Neural progenitor cell (in vitro differentiated cells): ENCODE data around the gene SGSM1. TPM values are rescaled to one million over a fixed set of nuclear protein-coding genes. Genes with fewer than 3 reads are reported as not detected.
A peak's percentile ranks its signal among the peaks of the same experiment; 100 is the strongest.

ENCODE experiments used
- DNase-seq: peaks from one replicate; pipeline ENCODE4 v3.0.0-alpha.2; 2016; ENCODE audit warnings: low spot score
- H2AFZ ChIP-seq: fragments of 200-600 bp; sonication (generic); replicated peaks from 2 replicates; pipeline ENCODE4 v1.6.1; 2016; ENCODE audit warnings: antibody characterized with exemption
- H3F3A ChIP-seq: fragments of 200-600 bp; sonication (generic); 2 replicates; pipeline ENCODE4 v1.6.1; 2016; ENCODE audit warnings: antibody characterized with exemption, low read depth
- H3K27ac ChIP-seq: fragments of 200-600 bp; sonication (generic); 2 replicates; pipeline ENCODE4 v1.5.1; 2016; ENCODE audit warnings: mild to moderate bottlenecking
- H3K27me3 ChIP-seq: fragments of 200-600 bp; sonication (generic); 2 replicates; pipeline ENCODE4 v1.6.1; 2016; ENCODE audit warnings: mild to moderate bottlenecking, moderate library complexity
- H3K36me3 ChIP-seq: fragments of 200-600 bp; sonication (generic); 2 replicates; pipeline ENCODE4 v1.5.1; 2016
- H3K4me1 ChIP-seq: fragments of 200-600 bp; sonication (generic); 2 replicates; pipeline ENCODE4 v1.6.1; 2016; ENCODE audit warnings: mixed run types
- H3K4me2 ChIP-seq: fragments of 200-600 bp; sonication (generic); 2 replicates; pipeline ENCODE4 v1.6.1; 2016
- H3K4me3 ChIP-seq: fragments of 200-600 bp; sonication (generic); 2 replicates; pipeline ENCODE4 v1.5.1; 2016
- H3K79me2 ChIP-seq: fragments of 200-600 bp; sonication (generic); 2 replicates; pipeline ENCODE4 v1.6.1; 2016; ENCODE audit warnings: low read depth
- H3K9ac ChIP-seq: fragments of 200-600 bp; sonication (generic); 2 replicates; pipeline ENCODE4 v1.6.1; 2016
- H3K9me3 ChIP-seq: fragments of 200-600 bp; sonication (generic); 2 replicates; pipeline ENCODE4 v1.5.1; 2016; ENCODE audit warnings: low read depth
- H4K20me1 ChIP-seq: fragments of 200-600 bp; sonication (generic); 2 replicates; pipeline ENCODE4 v1.6.1; 2016; ENCODE audit warnings: low read depth
- H3K27ac Mint-ChIP-seq: 3 replicates; pipeline ENCODE4 v1.8.0; 2021; ENCODE audit warnings: mixed read lengths
- H3K27me3 Mint-ChIP-seq: 2 replicates; pipeline ENCODE4 v1.8.0; 2022; ENCODE audit warnings: low read depth, mild to moderate bottlenecking, inconsistent platforms, moderate library complexity, mixed read lengths; ENCODE audit not compliant: insufficient read depth
- H3K36me3 Mint-ChIP-seq: 3 replicates; pipeline ENCODE4 v1.8.0; 2021; ENCODE audit warnings: mixed read lengths
- H3K4me1 Mint-ChIP-seq: 3 replicates; pipeline ENCODE4 v1.8.0; 2021; ENCODE audit warnings: mixed read lengths
- H3K4me3 Mint-ChIP-seq: 3 replicates; pipeline ENCODE4 v1.8.0; 2021; ENCODE audit warnings: mild to moderate bottlenecking, moderate library complexity, mixed read lengths
- H3K9me3 Mint-ChIP-seq: 3 replicates; pipeline ENCODE4 v1.8.0; 2020; ENCODE audit warnings: mixed read lengths
- EZH2 ChIP-seq: fragments of 200-600 bp; sonication (generic); IDR thresholded peaks from 2 replicates; pipeline ENCODE4 v1.6.1; 2017; ENCODE audit warnings: antibody characterized with exemption, mild to moderate bottlenecking, moderate library complexity
- EZH2phosphoT487 ChIP-seq: fragments of 200-600 bp; sonication (generic); IDR thresholded peaks from 2 replicates; pipeline ENCODE4 v1.6.1; 2017; ENCODE audit warnings: antibody characterized with exemption
- total RNA-seq: library from RNA; depleted of rRNA; stranded (reverse); fragments of >200 nt; gene quantifications from 2 replicates; pipeline ENCODE4 v1.2.3, GENCODE V29; 2015; ENCODE audit warnings: low replicate concordance
- TF ChIP-seq, protein P1 (sequence below): fragments of 200-600 bp; sonication (generic); IDR thresholded peaks from 2 replicates; pipeline ENCODE4 v1.5.1; 2017; ENCODE audit warnings: antibody characterized with exemption, mild to moderate bottlenecking

The SGSM1 gene
- total RNA-seq, 1 donor from 2014 or later = 1.1 TPM

DNA sequence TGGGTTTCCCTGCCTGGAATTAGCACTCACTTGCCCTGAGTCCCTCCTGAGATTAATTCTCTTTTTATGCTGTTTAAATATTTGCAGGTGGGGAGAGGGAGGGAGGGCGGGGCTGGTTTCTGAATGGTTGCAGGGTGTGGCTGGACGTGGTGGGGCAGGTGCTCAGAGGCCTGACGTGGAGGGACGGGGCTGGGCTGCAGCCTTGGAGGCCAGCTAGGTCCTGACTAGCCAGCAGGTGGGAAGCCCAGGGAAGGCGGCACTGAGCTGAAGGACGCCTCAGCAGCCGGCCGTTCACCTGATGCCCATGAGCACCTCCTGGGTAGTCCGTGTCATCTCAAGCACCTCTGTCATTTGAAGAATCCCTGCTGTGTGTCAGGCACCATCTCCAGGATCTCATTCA lies 21.3 kb downstream of the SGSM1 start:
- no peak for DNase-seq
- H3K9me3 ChIP-seq = no peaks in the 10 kb centered on the region
- Mint-ChIP-seq H3K27ac (no peak overlapping the region), H3K9me3 (no peaks in the 10 kb centered on the region), H3K4me1 (peaks cover 9% of the 10 kb centered on the region), H3K4me3 (no peak overlapping the region), H3K36me3 (no peaks in the 10 kb centered on the region), H3K27me3 (peaks cover 9% of the 10 kb centered on the region)
- TF ChIP-seq EZH2 (no peak), EZH2phosphoT487 (no peak)
- TF ChIP-seq, protein P1, sequence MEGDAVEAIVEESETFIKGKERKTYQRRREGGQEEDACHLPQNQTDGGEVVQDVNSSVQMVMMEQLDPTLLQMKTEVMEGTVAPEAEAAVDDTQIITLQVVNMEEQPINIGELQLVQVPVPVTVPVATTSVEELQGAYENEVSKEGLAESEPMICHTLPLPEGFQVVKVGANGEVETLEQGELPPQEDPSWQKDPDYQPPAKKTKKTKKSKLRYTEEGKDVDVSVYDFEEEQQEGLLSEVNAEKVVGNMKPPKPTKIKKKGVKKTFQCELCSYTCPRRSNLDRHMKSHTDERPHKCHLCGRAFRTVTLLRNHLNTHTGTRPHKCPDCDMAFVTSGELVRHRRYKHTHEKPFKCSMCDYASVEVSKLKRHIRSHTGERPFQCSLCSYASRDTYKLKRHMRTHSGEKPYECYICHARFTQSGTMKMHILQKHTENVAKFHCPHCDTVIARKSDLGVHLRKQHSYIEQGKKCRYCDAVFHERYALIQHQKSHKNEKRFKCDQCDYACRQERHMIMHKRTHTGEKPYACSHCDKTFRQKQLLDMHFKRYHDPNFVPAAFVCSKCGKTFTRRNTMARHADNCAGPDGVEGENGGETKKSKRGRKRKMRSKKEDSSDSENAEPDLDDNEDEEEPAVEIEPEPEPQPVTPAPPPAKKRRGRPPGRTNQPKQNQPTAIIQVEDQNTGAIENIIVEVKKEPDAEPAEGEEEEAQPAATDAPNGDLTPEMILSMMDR = no peak
- no peak overlapping the region for H2AFZ ChIP-seq
- no peaks in the 10 kb centered on the region for H3F3A ChIP-seq
- no peak overlapping the region for H3K4me2 ChIP-seq
- no peak overlapping the region for H3K9ac ChIP-seq
- no peaks in the 10 kb centered on the region for H4K20me1 ChIP-seq
- H3K27me3 ChIP-seq = no peaks in the 10 kb centered on the region
- peaks cover 5% of the 10 kb centered on the region for H3K4me1 ChIP-seq
- H3K79me2 ChIP-seq = no peaks in the 10 kb centered on the region
- no peak overlapping the region for H3K27ac ChIP-seq
- no peaks in the 10 kb centered on the region for H3K36me3 ChIP-seq
- H3K4me3 ChIP-seq = no peak overlapping the region

DNA sequence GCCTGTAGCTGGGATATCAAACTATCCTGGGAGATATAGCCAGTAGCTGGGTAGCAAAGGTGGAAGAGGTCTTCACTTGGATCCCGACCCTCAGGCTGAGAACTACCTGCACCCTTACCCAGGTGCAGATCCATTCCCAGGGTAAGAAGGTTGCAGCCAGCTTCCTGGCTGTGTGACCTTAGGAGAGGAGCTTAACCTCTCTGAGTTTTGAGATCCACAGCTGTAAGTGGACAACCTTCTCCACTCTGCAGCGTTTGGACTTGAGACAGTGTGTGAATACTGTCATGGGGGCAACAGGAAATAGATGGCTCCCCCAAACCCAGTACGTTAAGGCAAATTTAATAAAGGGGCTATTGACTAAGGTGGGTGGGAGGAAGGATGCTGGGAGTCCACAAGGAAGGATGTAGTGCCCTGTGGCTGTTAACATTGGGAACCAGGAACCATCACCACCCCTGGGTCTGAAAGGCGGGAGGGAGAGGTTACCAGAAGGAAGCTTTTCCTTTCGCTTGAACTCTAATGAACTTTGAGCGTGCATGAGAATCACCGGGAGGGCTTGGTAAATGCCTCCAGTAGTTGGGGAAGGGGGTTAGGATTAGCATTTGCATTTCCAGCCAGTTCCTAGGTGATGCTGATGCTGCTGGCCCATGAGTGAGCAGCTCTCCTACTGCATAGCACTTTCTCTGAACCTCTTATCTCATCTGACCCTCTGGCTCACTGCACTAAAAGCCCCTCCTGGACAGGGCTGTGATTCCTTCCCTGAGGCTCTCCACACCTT lies 24.4 kb downstream of the SGSM1 start:
- Histone ChIP-seq H2AFZ (no peak overlapping the region), H3K4me2 (no peak overlapping the region), H3K4me1 (peaks cover 5% of the 10 kb centered on the region), H3K79me2 (no peaks in the 10 kb centered on the region), H3K9ac (no peak overlapping the region), H3F3A (no peaks in the 10 kb centered on the region), H3K27me3 (no peaks in the 10 kb centered on the region), H4K20me1 (no peaks in the 10 kb centered on the region), H3K9me3 (no peaks in the 10 kb centered on the region), H3K4me3 (no peak overlapping the region), H3K27ac (no peak overlapping the region), H3K36me3 (no peaks in the 10 kb centered on the region)
- no peak for TF ChIP-seq EZH2phosphoT487
- TF ChIP-seq, protein P1 = no peak
- no peak for TF ChIP-seq EZH2
- Mint-ChIP-seq H3K4me3 (no peak overlapping the region), H3K27me3 (peaks cover 9% of the 10 kb centered on the region), H3K27ac (no peak overlapping the region), H3K9me3 (peaks cover 2% of the 10 kb centered on the region), H3K4me1 (peaks cover 9% of the 10 kb centered on the region), H3K36me3 (no peaks in the 10 kb centered on the region)
- peak; percentile 28 for DNase-seq

DNA sequence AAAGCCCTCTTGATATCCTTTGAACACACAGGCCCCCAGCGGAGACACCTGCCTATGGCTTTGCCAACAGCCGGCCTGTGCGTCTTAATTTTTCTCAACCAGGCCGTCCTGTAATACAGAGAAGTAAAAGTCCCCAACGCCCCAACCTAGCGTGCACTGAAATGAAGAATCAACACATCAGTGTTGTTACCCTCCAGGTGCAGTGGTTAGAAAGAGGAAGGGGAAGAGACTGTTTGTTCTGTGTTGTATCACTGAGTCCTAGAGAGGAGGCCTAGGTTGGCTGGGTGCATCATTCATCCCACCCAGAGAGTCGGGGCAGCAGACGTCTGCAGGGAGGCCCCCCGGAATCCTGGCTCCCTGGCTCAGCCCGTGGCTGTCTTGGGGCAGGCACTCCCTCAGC lies 25.7 kb downstream of the SGSM1 start:
- peaks cover 9% of the 10 kb centered on the region for H3K4me1 Mint-ChIP-seq
- no peaks in the 10 kb centered on the region for H3K36me3 Mint-ChIP-seq
- H3K27ac ChIP-seq = no peak overlapping the region
- H3K9me3 Mint-ChIP-seq = peaks cover 2% of the 10 kb centered on the region
- peaks cover 5% of the 10 kb centered on the region for H3K4me1 ChIP-seq
- no peak for DNase-seq
- no peak overlapping the region for H3K9ac ChIP-seq
- H3K36me3 ChIP-seq = no peaks in the 10 kb centered on the region
- no peaks in the 10 kb centered on the region for H4K20me1 ChIP-seq
- H3K9me3 ChIP-seq = no peaks in the 10 kb centered on the region
- no peaks in the 10 kb centered on the region for H3K79me2 ChIP-seq
- H3F3A ChIP-seq = no peaks in the 10 kb centered on the region
- H3K27ac Mint-ChIP-seq = no peak overlapping the region
- no peak overlapping the region for H2AFZ ChIP-seq
- peaks cover 10% of the 10 kb centered on the region for H3K27me3 Mint-ChIP-seq
- H3K27me3 ChIP-seq = no peaks in the 10 kb centered on the region
- TF ChIP-seq, protein P1 = no peak
- TF ChIP-seq EZH2phosphoT487 (no peak), EZH2 (no peak)
- no peak overlapping the region for H3K4me3 Mint-ChIP-seq
- H3K4me3 ChIP-seq = no peak overlapping the region
- H3K4me2 ChIP-seq = no peak overlapping the region
